Hepatocyte (in vitro differentiated cells): Measurements from ENCODE around the gene TPK1. TPM values are rescaled to one million over a fixed set of nuclear protein-coding genes. Genes with fewer than 3 reads are reported as not detected.

Experiments
- DNase-seq: peaks from one replicate; pipeline ENCODE4 v3.0.0-alpha.2; 2016; ENCODE audit warnings: low spot score
- H2AFZ ChIP-seq: fragments of 200-600 bp; sonication (generic); 2 replicates; pipeline ENCODE4 v1.6.0; 2016; ENCODE audit warnings: antibody characterized with exemption, mild to moderate bottlenecking
- H3K27ac ChIP-seq: fragments of 200-600 bp; sonication (generic); 2 replicates; pipeline ENCODE4 v1.5.1; 2016; ENCODE audit warnings: mild to moderate bottlenecking
- H3K27me3 ChIP-seq: fragments of 200-600 bp; sonication (generic); 2 replicates; pipeline ENCODE4 v1.6.1; 2016
- H3K36me3 ChIP-seq: fragments of 200-600 bp; sonication (generic); replicated peaks from 2 replicates; pipeline ENCODE4 v1.5.1; 2016; ENCODE audit warnings: low read depth; ENCODE audit not compliant: insufficient read depth
- H3K4me1 ChIP-seq: fragments of 200-600 bp; sonication (generic); 2 replicates; pipeline ENCODE4 v1.5.1; 2016; ENCODE audit warnings: mild to moderate bottlenecking, moderate library complexity; ENCODE audit not compliant: insufficient read depth
- H3K4me2 ChIP-seq: fragments of 200-600 bp; sonication (generic); 2 replicates; pipeline ENCODE4 v1.6.0; 2016
- H3K4me3 ChIP-seq: fragments of 200-600 bp; sonication (generic); 2 replicates; pipeline ENCODE4 v1.5.1; 2016; ENCODE audit warnings: mild to moderate bottlenecking
- H3K79me2 ChIP-seq: fragments of 200-600 bp; sonication (generic); 2 replicates; pipeline ENCODE4 v1.6.0; 2017; ENCODE audit warnings: mild to moderate bottlenecking
- H3K9me2 ChIP-seq: fragments of 200-600 bp; sonication (generic); replicated peaks from 2 replicates; pipeline ENCODE4 v1.6.0; 2017; ENCODE audit warnings: mild to moderate bottlenecking; ENCODE audit not compliant: insufficient read depth
- H3K9me3 ChIP-seq: fragments of 200-600 bp; sonication (generic); 2 replicates; pipeline ENCODE4 v1.5.1; 2016; ENCODE audit warnings: low read depth, mild to moderate bottlenecking
- H4K20me1 ChIP-seq: fragments of 200-600 bp; sonication (generic); 2 replicates; pipeline ENCODE4 v1.6.0; 2016; ENCODE audit warnings: mild to moderate bottlenecking; ENCODE audit not compliant: insufficient read depth, poor library complexity, severe bottlenecking
- EZH2 ChIP-seq: fragments of 200-600 bp; sonication (generic); IDR thresholded peaks from 2 replicates; pipeline ENCODE4 v1.6.1; 2016; ENCODE audit warnings: antibody characterized with exemption, mild to moderate bottlenecking, borderline replicate concordance
- EZH2phosphoT487 ChIP-seq: fragments of 200-600 bp; sonication (generic); IDR thresholded peaks from one replicate; pipeline ENCODE4 v1.6.1; 2018; ENCODE audit warnings: antibody characterized with exemption, mild to moderate bottlenecking, low read depth, moderate library complexity; ENCODE audit not compliant: unreplicated experiment, severe bottlenecking
- WGBS: methylation state at CpG from one replicate; pipeline ENCODE4 v1.1.6; 2016; ENCODE audit warnings: low lambda C conversion rate; ENCODE audit errors: missing lambda C conversion rate; 5-methylcytosine and 5-hydroxymethylcytosine counted together
- polyA plus RNA-seq: library from polyadenylated mRNA; unstranded; fragments of >200 nt; fragmentation: Nextera tagmentation; extraction: Ambion mirVana; gene quantifications from 2 replicates; pipeline ENCODE4 v1.2.1, GENCODE V29; 2016
- total RNA-seq: library from RNA; depleted of rRNA; stranded (reverse); fragments of >200 nt; gene quantifications from 2 replicates; pipeline ENCODE4 v1.2.3, GENCODE V29; 2014
- TF ChIP-seq, protein P1 (sequence below): fragments of 200-600 bp; sonication (generic); IDR thresholded peaks from 2 replicates; pipeline ENCODE4 v1.5.1; 2016; ENCODE audit warnings: antibody characterized with exemption, mild to moderate bottlenecking; ENCODE audit not compliant: poor library complexity

Gene TPK1
- total and polyA plus RNA-seq, 2 experiments from 2014 or later, result 8.7 to 9.7 TPM

- no peak for DNase-seq
- no peaks in the 10 kb centered on the region for H3K36me3 ChIP-seq
- H3K4me3 ChIP-seq, result no peak overlapping the region
- H3K79me2 ChIP-seq, result no peaks in the 10 kb centered on the region
- no peaks in the 10 kb centered on the region for H3K4me1 ChIP-seq
- no peak for TF ChIP-seq EZH2phosphoT487
- no peak for TF ChIP-seq EZH2
- TF ChIP-seq, protein P1, sequence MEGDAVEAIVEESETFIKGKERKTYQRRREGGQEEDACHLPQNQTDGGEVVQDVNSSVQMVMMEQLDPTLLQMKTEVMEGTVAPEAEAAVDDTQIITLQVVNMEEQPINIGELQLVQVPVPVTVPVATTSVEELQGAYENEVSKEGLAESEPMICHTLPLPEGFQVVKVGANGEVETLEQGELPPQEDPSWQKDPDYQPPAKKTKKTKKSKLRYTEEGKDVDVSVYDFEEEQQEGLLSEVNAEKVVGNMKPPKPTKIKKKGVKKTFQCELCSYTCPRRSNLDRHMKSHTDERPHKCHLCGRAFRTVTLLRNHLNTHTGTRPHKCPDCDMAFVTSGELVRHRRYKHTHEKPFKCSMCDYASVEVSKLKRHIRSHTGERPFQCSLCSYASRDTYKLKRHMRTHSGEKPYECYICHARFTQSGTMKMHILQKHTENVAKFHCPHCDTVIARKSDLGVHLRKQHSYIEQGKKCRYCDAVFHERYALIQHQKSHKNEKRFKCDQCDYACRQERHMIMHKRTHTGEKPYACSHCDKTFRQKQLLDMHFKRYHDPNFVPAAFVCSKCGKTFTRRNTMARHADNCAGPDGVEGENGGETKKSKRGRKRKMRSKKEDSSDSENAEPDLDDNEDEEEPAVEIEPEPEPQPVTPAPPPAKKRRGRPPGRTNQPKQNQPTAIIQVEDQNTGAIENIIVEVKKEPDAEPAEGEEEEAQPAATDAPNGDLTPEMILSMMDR, result no peak
- H3K4me2 ChIP-seq, result no peak overlapping the region
- H3K9me3 ChIP-seq, result no peaks in the 10 kb centered on the region
- no peaks in the 10 kb centered on the region for H3K27me3 ChIP-seq
- WGBS, result 94% methylated on average over 4 of the region's 4 CpGs
- H2AFZ ChIP-seq, result no peak overlapping the region
- no peaks in the 10 kb centered on the region for H4K20me1 ChIP-seq
- no peak overlapping the region for H3K27ac ChIP-seq
- H3K9me2 ChIP-seq, result no peaks in the 10 kb centered on the region
Measured at GRCh38 chr7:144759653-144760052, 76.2 kb downstream of the TPK1 start.

GRCh38 chr7:144747936-144748335, 87.9 kb downstream of the TPK1 start:
- no peaks in the 10 kb centered on the region for H3K9me3 ChIP-seq
- no peaks in the 10 kb centered on the region for H4K20me1 ChIP-seq
- no peak for DNase-seq
- TF ChIP-seq EZH2phosphoT487 (no peak), EZH2 (no peak)
- TF ChIP-seq, protein P1, result no peak
- 85% methylated on average over 2 of the region's 2 CpGs for WGBS
- no peak overlapping the region for H3K4me3 ChIP-seq
- H3K27me3 ChIP-seq, result no peaks in the 10 kb centered on the region
- H3K27ac ChIP-seq, result no peak overlapping the region
- no peaks in the 10 kb centered on the region for H3K4me1 ChIP-seq
- H3K9me2 ChIP-seq, result no peaks in the 10 kb centered on the region
- H3K36me3 ChIP-seq, result no peaks in the 10 kb centered on the region
- H2AFZ ChIP-seq, result no peak overlapping the region
- peak overlapping the region; percentile 20 for H3K4me2 ChIP-seq
- no peaks in the 10 kb centered on the region for H3K79me2 ChIP-seq

GRCh38 chr7:144738708-144739314, 97.0 kb downstream of the TPK1 start:
- H3K4me1 ChIP-seq, result no peaks in the 10 kb centered on the region
- TF ChIP-seq EZH2phosphoT487 (no peak), EZH2 (no peak)
- TF ChIP-seq, protein P1, result peak; percentile 80
- no peaks in the 10 kb centered on the region for H3K36me3 ChIP-seq
- H3K4me3 ChIP-seq, result no peak overlapping the region
- H3K27me3 ChIP-seq, result no peaks in the 10 kb centered on the region
- DNase-seq, result peak; percentile 43
- H3K9me3 ChIP-seq, result no peaks in the 10 kb centered on the region
- no peak overlapping the region for H2AFZ ChIP-seq
- H3K4me2 ChIP-seq, result no peak overlapping the region
- no peaks in the 10 kb centered on the region for H3K9me2 ChIP-seq
- H3K79me2 ChIP-seq, result no peaks in the 10 kb centered on the region
- no peak overlapping the region for H3K27ac ChIP-seq
- WGBS, result 49% methylated on average over 5 of the region's 5 CpGs
- H4K20me1 ChIP-seq, result no peaks in the 10 kb centered on the region
